H1 (cell line): ENCODE results near the gene GCFC2.
"Not testable (repeated sequence)": the region's sequence is repeated elsewhere in the genome, so short reads cannot be mapped to it uniquely, and the experiment has no call there.

Experiments used
- EZH2 ChIP-seq: fragments of 200-600 bp; sonication (generic); IDR thresholded peaks from 2 replicates; pipeline ENCODE4 v1.7.1; 2012; ENCODE audit warnings: low read depth, mild to moderate bottlenecking, moderate library complexity, low read length, inconsistent platforms; ENCODE audit not compliant: severe bottlenecking
- GTF2F1 ChIP-seq: IDR thresholded peaks from 2 replicates; pipeline ENCODE4 v1.6.1; 2012; ENCODE audit warnings: low read depth, low read length, improper control_type of control experiment, borderline replicate concordance
- POLR2A ChIP-seq, 2 experiments: IDR thresholded peaks; 1 replicate in 1 of 2; 2 replicates in 1 of 2; pipeline ENCODE4 v1.6.1; 2011; ENCODE audit warnings: low read depth in 2 of 2, low read length in 2 of 2, mild to moderate bottlenecking in 2 of 2; ENCODE audit errors: control extremely low read depth in 1 of 2
- SIX5 ChIP-seq: IDR thresholded peaks from 2 replicates; pipeline ENCODE4 v1.6.1; 2011; ENCODE audit warnings: mild to moderate bottlenecking, low read depth, low read length
- SUZ12 ChIP-seq: fragments of 200-600 bp; sonication (generic); IDR thresholded peaks from 2 replicates; pipeline ENCODE4 v1.6.1; 2012; ENCODE audit warnings: mild to moderate bottlenecking, inconsistent platforms, low read length, moderate library complexity, mixed read lengths
- TAF1 ChIP-seq: IDR thresholded peaks from 2 replicates; pipeline ENCODE4 v1.6.1; 2011; ENCODE audit warnings: mild to moderate bottlenecking, low read depth, low read length
- USF2 ChIP-seq: IDR thresholded peaks from 2 replicates; pipeline ENCODE4 v1.6.1; 2011; ENCODE audit warnings: low read length, improper control_type of control experiment
- YY1 ChIP-seq: IDR thresholded peaks from 2 replicates; pipeline ENCODE4 v1.6.1; 2011; ENCODE audit warnings: low read depth, mild to moderate bottlenecking, low read length
- TF ChIP-seq, protein P1 (sequence below), 3 experiments: IDR thresholded peaks; 1 replicate in 2 of 3; 2 replicates in 1 of 3; pipeline versions ENCODE4 v1.5.1 to v1.6.1; 2011; ENCODE audit warnings: low read length in 3 of 3, mild to moderate bottlenecking in 3 of 3, inconsistent platforms in 2 of 3, low read depth in 1 of 3, moderate library complexity in 1 of 3; ENCODE audit not compliant: insufficient read depth in 1 of 3; ENCODE audit errors: control extremely low read depth in 1 of 3

- TF ChIP-seq, protein P1, sequence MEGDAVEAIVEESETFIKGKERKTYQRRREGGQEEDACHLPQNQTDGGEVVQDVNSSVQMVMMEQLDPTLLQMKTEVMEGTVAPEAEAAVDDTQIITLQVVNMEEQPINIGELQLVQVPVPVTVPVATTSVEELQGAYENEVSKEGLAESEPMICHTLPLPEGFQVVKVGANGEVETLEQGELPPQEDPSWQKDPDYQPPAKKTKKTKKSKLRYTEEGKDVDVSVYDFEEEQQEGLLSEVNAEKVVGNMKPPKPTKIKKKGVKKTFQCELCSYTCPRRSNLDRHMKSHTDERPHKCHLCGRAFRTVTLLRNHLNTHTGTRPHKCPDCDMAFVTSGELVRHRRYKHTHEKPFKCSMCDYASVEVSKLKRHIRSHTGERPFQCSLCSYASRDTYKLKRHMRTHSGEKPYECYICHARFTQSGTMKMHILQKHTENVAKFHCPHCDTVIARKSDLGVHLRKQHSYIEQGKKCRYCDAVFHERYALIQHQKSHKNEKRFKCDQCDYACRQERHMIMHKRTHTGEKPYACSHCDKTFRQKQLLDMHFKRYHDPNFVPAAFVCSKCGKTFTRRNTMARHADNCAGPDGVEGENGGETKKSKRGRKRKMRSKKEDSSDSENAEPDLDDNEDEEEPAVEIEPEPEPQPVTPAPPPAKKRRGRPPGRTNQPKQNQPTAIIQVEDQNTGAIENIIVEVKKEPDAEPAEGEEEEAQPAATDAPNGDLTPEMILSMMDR (IDR thresholded peaks at IDR 0.05; ENCODE audit: control extremely low read depth in 1 of 3, insufficient read depth in 1 of 3, low read depth in 1 of 3, low read length in 3 of 3): not testable (repeated sequence)
- TF ChIP-seq POLR2A (IDR thresholded peaks at IDR 0.05; ENCODE audit: control extremely low read depth in 1 of 2, low read depth in 2 of 2, low read length in 2 of 2); YY1; GTF2F1; TAF1; EZH2; SIX5; USF2; SUZ12: not testable (repeated sequence)
These were observed 35.3 kb downstream of the GCFC2 start for GRCh38 chr2:75675423-75675822.
